Karpas-422 (cell line): ENCODE measurements around the gene CYP4V2. TPM values are rescaled to one million over a fixed set of nuclear protein-coding genes. Genes with fewer than 3 reads are reported as not detected.

Experiments
- DNase-seq: peaks from one replicate; pipeline ENCODE4 v3.0.0-alpha.2; 2015
- H2AFZ ChIP-seq: fragments of 200-600 bp; sonication (generic); 2 replicates; pipeline ENCODE4 v1.6.1; 2014; ENCODE audit warnings: antibody characterized with exemption, low read length, mixed read lengths
- H3K27ac ChIP-seq: fragments of 200-600 bp; sonication (generic); 2 replicates; pipeline ENCODE4 v1.5.1; 2014; ENCODE audit warnings: mild to moderate bottlenecking, low read length, moderate library complexity
- H3K27me3 ChIP-seq: fragments of 200-600 bp; sonication (generic); 2 replicates; pipeline ENCODE4 v1.6.1; 2014; ENCODE audit warnings: low read length, mixed read lengths
- H3K36me3 ChIP-seq: fragments of 200-600 bp; sonication (generic); 2 replicates; pipeline ENCODE4 v1.6.1; 2014; ENCODE audit warnings: low read length, mixed read lengths; ENCODE audit not compliant: insufficient read depth
- H3K4me1 ChIP-seq: fragments of 200-600 bp; sonication (generic); 2 replicates; pipeline ENCODE4 v1.6.1; 2014; ENCODE audit warnings: mild to moderate bottlenecking, low read length, mixed read lengths
- H3K4me2 ChIP-seq: fragments of 200-600 bp; sonication (generic); 2 replicates; pipeline ENCODE4 v1.6.1; 2014; ENCODE audit warnings: low read length, low read depth, mild to moderate bottlenecking; ENCODE audit not compliant: poor library complexity, severe bottlenecking
- H3K4me3 ChIP-seq: fragments of 200-600 bp; sonication (generic); 2 replicates; pipeline ENCODE4 v1.5.1; 2014; ENCODE audit warnings: mild to moderate bottlenecking, antibody characterized with exemption, low read length, mixed read lengths
- H3K79me2 ChIP-seq: fragments of 200-600 bp; sonication (generic); 2 replicates; pipeline ENCODE4 v1.6.1; 2014; ENCODE audit warnings: mild to moderate bottlenecking, low read length, mixed read lengths
- H3K9ac ChIP-seq: fragments of 200-600 bp; sonication (generic); 2 replicates; pipeline ENCODE4 v1.6.0; 2014; ENCODE audit warnings: low read length
- H3K9me2 ChIP-seq: fragments of 200-600 bp; sonication (generic), shearing (Covaris generic); replicated peaks from 2 replicates; pipeline ENCODE4 v1.6.0; 2014; ENCODE audit warnings: mild to moderate bottlenecking, low read length, moderate library complexity; ENCODE audit not compliant: insufficient read depth
- H3K9me3 ChIP-seq: fragments of 300-700, 200-600 bp; sonication (generic); 2 replicates; pipeline ENCODE4 v1.6.1; 2014; ENCODE audit warnings: low read length, mixed read lengths
- H4K20me1 ChIP-seq: fragments of 200-600 bp; sonication (generic); 2 replicates; pipeline ENCODE4 v1.6.1; 2014; ENCODE audit warnings: mild to moderate bottlenecking, antibody characterized with exemption, low read length, low read depth; ENCODE audit not compliant: insufficient read depth
- total RNA-seq: library from RNA; depleted of rRNA; stranded (reverse); fragments of >200 nt; shearing (Covaris generic); gene quantifications from 2 replicates; pipeline ENCODE4 v1.2.3, GENCODE V29; 2014; ENCODE audit warnings: low replicate concordance; rRNA removed

Gene CYP4V2
- 45.7 and 61.3 TPM in 2 replicates for total RNA-seq

GRCh38 chr4:186191200-186192065 is at the start of gene CYP4V2:
Gene CYP4V2 (plus strand): TSS chr4:186191567. CDS start chr4:186191824, 257 bp downstream.
- Histone ChIP-seq H3K4me2 (peak within 1 kb of the TSS; percentile 87), H3K79me2 (peaks cover 41% of the 10 kb centered on the region), H3K27ac (peak within 1 kb of the TSS; percentile 88), H3K9me3 (no peaks in the 10 kb centered on the region), H2AFZ (no peak within 1 kb of the TSS), H3K9ac (peak within 1 kb of the TSS; percentile 95), H4K20me1 (no peaks in the 10 kb centered on the region), H3K9me2 (no peaks in the 10 kb centered on the region), H3K4me1 (peaks cover 28% of the 10 kb centered on the region), H3K27me3 (no peaks in the 10 kb centered on the region), H3K4me3 (peak within 1 kb of the TSS; percentile 84), H3K36me3 (0 out of 2 replicates have a peak, but pooled peaks cover 4% of the 10 kb centered on the region)
- DNase-seq = peak; percentile 91

- Histone ChIP-seq H2AFZ (no peak overlapping the region), H3K4me3 (no peak overlapping the region)
- DNase-seq = no peak
These were observed 47.0 kb upstream of the CYP4V2 start for GRCh38 chr4:186144198-186144945.

GRCh38 chr4:186144946-186145569 is 46.3 kb upstream of the CYP4V2 start:
- H2AFZ ChIP-seq = no peak overlapping the region
- H3K27ac ChIP-seq = no peak overlapping the region
- no peaks in the 10 kb centered on the region for H3K79me2 ChIP-seq
- H3K9me3 ChIP-seq = no peaks in the 10 kb centered on the region
- peaks cover 12% of the 10 kb centered on the region for H3K4me1 ChIP-seq
- no peak overlapping the region for H3K9ac ChIP-seq
- no peak overlapping the region for H3K4me2 ChIP-seq
- no peak overlapping the region for H3K4me3 ChIP-seq
- H4K20me1 ChIP-seq = no peaks in the 10 kb centered on the region
- no peaks in the 10 kb centered on the region for H3K9me2 ChIP-seq
- no peaks in the 10 kb centered on the region for H3K27me3 ChIP-seq
- H3K36me3 ChIP-seq = no peaks in the 10 kb centered on the region
- no peak for DNase-seq

More at GRCh38 chr4:186144198-186144945, 47.0 kb upstream of the CYP4V2 start:
- H3K4me2 ChIP-seq = no peak overlapping the region
- peaks cover 12% of the 10 kb centered on the region for H3K4me1 ChIP-seq
- H3K9ac ChIP-seq = no peak overlapping the region
- no peaks in the 10 kb centered on the region for H3K9me2 ChIP-seq
- no peaks in the 10 kb centered on the region for H3K79me2 ChIP-seq
- H3K36me3 ChIP-seq = no peaks in the 10 kb centered on the region
- H3K27me3 ChIP-seq = no peaks in the 10 kb centered on the region
- H4K20me1 ChIP-seq = no peaks in the 10 kb centered on the region
- H3K27ac ChIP-seq = no peak overlapping the region
- H3K9me3 ChIP-seq = no peaks in the 10 kb centered on the region

GRCh38 chr4:186146458-186146857 is 44.9 kb upstream of the CYP4V2 start:
- Histone ChIP-seq H3K9me3 (no peaks in the 10 kb centered on the region), H4K20me1 (no peaks in the 10 kb centered on the region), H2AFZ (no peak overlapping the region), H3K9me2 (no peaks in the 10 kb centered on the region), H3K4me3 (no peak overlapping the region), H3K9ac (no peak overlapping the region), H3K27ac (no peak overlapping the region), H3K27me3 (no peaks in the 10 kb centered on the region), H3K36me3 (no peaks in the 10 kb centered on the region), H3K4me2 (no peak overlapping the region), H3K79me2 (no peaks in the 10 kb centered on the region), H3K4me1 (peaks cover 17% of the 10 kb centered on the region)
- no peak for DNase-seq

GRCh38 chr4:186148336-186148975 is 42.9 kb upstream of the CYP4V2 start:
- DNase-seq = no peak
- H3K9me3 ChIP-seq = no peaks in the 10 kb centered on the region
- H3K27ac ChIP-seq = no peak overlapping the region
- H3K36me3 ChIP-seq = no peaks in the 10 kb centered on the region
- H3K4me1 ChIP-seq = peaks cover 32% of the 10 kb centered on the region
- no peaks in the 10 kb centered on the region for H3K9me2 ChIP-seq
- no peaks in the 10 kb centered on the region for H3K27me3 ChIP-seq
- no peaks in the 10 kb centered on the region for H3K79me2 ChIP-seq
- no peak overlapping the region for H3K4me2 ChIP-seq
- no peak overlapping the region for H3K4me3 ChIP-seq
- H3K9ac ChIP-seq = no peak overlapping the region
- H4K20me1 ChIP-seq = no peaks in the 10 kb centered on the region
- H2AFZ ChIP-seq = no peak overlapping the region

- no peak for DNase-seq
- Histone ChIP-seq H3K27me3 (no peaks in the 10 kb centered on the region), H3K4me1 (peaks cover 42% of the 10 kb centered on the region), H2AFZ (no peak overlapping the region), H3K9ac (no peak overlapping the region), H3K36me3 (no peaks in the 10 kb centered on the region), H4K20me1 (no peaks in the 10 kb centered on the region), H3K4me2 (no peak overlapping the region), H3K79me2 (no peaks in the 10 kb centered on the region), H3K9me3 (no peaks in the 10 kb centered on the region), H3K9me2 (no peaks in the 10 kb centered on the region), H3K27ac (no peak overlapping the region), H3K4me3 (no peak overlapping the region)
These were observed 41.5 kb upstream of the CYP4V2 start for GRCh38 chr4:186149872-186150271.

GRCh38 chr4:186150926-186151325 is 40.4 kb upstream of the CYP4V2 start:
- no peaks in the 10 kb centered on the region for H3K36me3 ChIP-seq
- H3K9me3 ChIP-seq = no peaks in the 10 kb centered on the region
- H3K4me2 ChIP-seq = peak overlapping the region; percentile 64
- DNase-seq = no peak
- no peaks in the 10 kb centered on the region for H3K9me2 ChIP-seq
- peaks cover 49% of the 10 kb centered on the region for H3K4me1 ChIP-seq
- H3K4me3 ChIP-seq = peak overlapping the region; percentile 0; the same call in 1 of the 2 replicates
- H3K79me2 ChIP-seq = no peaks in the 10 kb centered on the region
- H3K9ac ChIP-seq = peak overlapping the region; percentile 28; the same call in 1 of the 2 replicates
- no peaks in the 10 kb centered on the region for H3K27me3 ChIP-seq
- no peaks in the 10 kb centered on the region for H4K20me1 ChIP-seq
- H3K27ac ChIP-seq = peak overlapping the region; percentile 63
- H2AFZ ChIP-seq = no peak overlapping the region
